AG04450 (cell line): ENCODE data around the gene COX4I2. TPM values are rescaled to one million over a fixed set of nuclear protein-coding genes. Genes with fewer than 3 reads are reported as not detected.

ENCODE experiments used
- CTCF ChIA-PET: fragments of 300-600, 350-600 bp; formaldehyde crosslinking; extraction: SDS; loops from one replicate; lab custom pipeline; 2022; ENCODE audit warnings: antibody characterized with exemption, inconsistent platforms; lab: Charles Lee
- POLR2A ChIA-PET: fragments of 350-600 bp; formaldehyde crosslinking; extraction: SDS; loops from one replicate; lab custom pipeline; 2021; ENCODE audit warnings: antibody characterized with exemption, inconsistent platforms; lab: Yijun Ruan, JAX
- DNase-seq: peaks from one replicate; pipeline ENCODE4 v3.0.0-alpha.2; 2011; ENCODE audit warnings: low read depth, low spot score
- H3K27ac ChIP-seq: one replicate; pipeline ENCODE4 v1.5.1; 2012; ENCODE audit warnings: low read depth, low read length, control low read depth
- H3K27me3 ChIP-seq: one replicate; pipeline ENCODE4 v1.6.0; 2012; ENCODE audit warnings: low read length; ENCODE audit not compliant: control insufficient read depth, insufficient read depth
- H3K4me3 ChIP-seq: 2 replicates; pipeline ENCODE4 v1.5.1; 2011; ENCODE audit warnings: mild to moderate bottlenecking, low read depth, low read length, control low read depth
- H3K9me3 ChIP-seq: 2 replicates; pipeline ENCODE4 v1.5.1; 2012; ENCODE audit warnings: low read length; ENCODE audit not compliant: control insufficient read depth, insufficient read depth
- CTCF ChIP-seq: IDR thresholded peaks from 2 replicates; pipeline ENCODE4 v1.5.1; 2011; ENCODE audit warnings: low read depth, low read length, control low read depth, inconsistent platforms
- polyA plus RNA-seq: library from polyadenylated mRNA; depleted of rRNA; stranded (reverse); fragments of >200 nt; gene quantifications from 2 replicates; pipeline ENCODE4 v1.2.3, GENCODE V29; 2011

COX4I2 gene
- polyA plus RNA-seq, 1 experiment = not detected

- Histone ChIP-seq H3K4me3 (no peak overlapping the region), H3K27ac (peak overlapping the region; percentile 47), H3K9me3 (no peaks in the 10 kb centered on the region), H3K27me3 (no peaks in the 10 kb centered on the region)
- no peak for DNase-seq
- no peak for TF ChIP-seq CTCF
- POLR2A ChIA-PET = interaction anchor here (0.6 to 1.8 kb wide), 3 partner anchors 21 to 48 kb away, joined by 5 to 8 read pairs (median 7); partner anchors contain the start of gene BCL2L1
- CTCF ChIA-PET = interaction anchor here (0.6 to 3.5 kb wide), 8 partner anchors 13 to 62 kb away, joined by 3 to 25 read pairs (median 8); no protein-coding TSS in a partner anchor
These were observed 37.4 kb downstream of the COX4I2 start for GRCh38 chr20:31674895-31675827.

- TF ChIP-seq CTCF = no peak
- Histone ChIP-seq H3K9me3 (no peaks in the 10 kb centered on the region), H3K27me3 (no peaks in the 10 kb centered on the region), H3K4me3 (no peak overlapping the region), H3K27ac (peak overlapping the region; percentile 47)
- CTCF ChIA-PET = interaction anchor here (1.0 to 3.0 kb wide), 5 partner anchors 15 to 63 kb away, joined by 3 to 13 read pairs (median 4); no protein-coding TSS in a partner anchor
- no peak for DNase-seq
- POLR2A ChIA-PET = interaction anchor here (0.6 to 1.8 kb wide), 3 partner anchors 22 to 47 kb away, joined by 5 to 8 read pairs (median 7); partner anchors contain the start of gene BCL2L1
These were observed 38.3 kb downstream of the COX4I2 start for GRCh38 chr20:31675828-31676608.

DNA sequence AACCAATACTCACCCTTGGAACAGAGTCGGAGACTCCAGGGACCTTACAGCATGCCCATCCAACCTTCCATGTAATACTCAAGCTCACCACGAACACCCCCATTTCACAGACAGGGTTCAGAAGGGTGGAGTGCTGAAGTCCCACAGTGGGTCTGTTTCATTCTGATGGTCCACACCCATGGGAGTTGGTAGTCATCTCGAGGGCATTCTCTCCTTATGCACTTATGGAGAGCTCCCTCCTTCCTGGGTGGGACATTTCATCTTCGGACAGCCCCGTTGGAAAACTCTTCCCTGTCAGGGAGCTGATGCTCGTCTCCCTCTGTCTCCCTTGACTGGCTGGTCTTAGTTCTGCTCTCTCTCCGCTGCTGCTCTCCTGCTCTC is 38.9 kb downstream of the COX4I2 start:
- Histone ChIP-seq H3K27ac (peak overlapping the region; percentile 1), H3K9me3 (no peaks in the 10 kb centered on the region), H3K27me3 (no peaks in the 10 kb centered on the region), H3K4me3 (no peak overlapping the region)
- CTCF ChIA-PET = interaction anchor here (1.0 to 3.0 kb wide), 4 partner anchors 15 to 47 kb away, joined by 3 to 13 read pairs (median 8); no protein-coding TSS in a partner anchor
- no peak for TF ChIP-seq CTCF
- no peak for DNase-seq
- POLR2A ChIA-PET = interaction anchor here (0.6 to 1.8 kb wide), 3 partner anchors 17 to 47 kb away, joined by 5 to 10 read pairs (median 7); partner anchors contain the start of gene BCL2L1

DNA sequence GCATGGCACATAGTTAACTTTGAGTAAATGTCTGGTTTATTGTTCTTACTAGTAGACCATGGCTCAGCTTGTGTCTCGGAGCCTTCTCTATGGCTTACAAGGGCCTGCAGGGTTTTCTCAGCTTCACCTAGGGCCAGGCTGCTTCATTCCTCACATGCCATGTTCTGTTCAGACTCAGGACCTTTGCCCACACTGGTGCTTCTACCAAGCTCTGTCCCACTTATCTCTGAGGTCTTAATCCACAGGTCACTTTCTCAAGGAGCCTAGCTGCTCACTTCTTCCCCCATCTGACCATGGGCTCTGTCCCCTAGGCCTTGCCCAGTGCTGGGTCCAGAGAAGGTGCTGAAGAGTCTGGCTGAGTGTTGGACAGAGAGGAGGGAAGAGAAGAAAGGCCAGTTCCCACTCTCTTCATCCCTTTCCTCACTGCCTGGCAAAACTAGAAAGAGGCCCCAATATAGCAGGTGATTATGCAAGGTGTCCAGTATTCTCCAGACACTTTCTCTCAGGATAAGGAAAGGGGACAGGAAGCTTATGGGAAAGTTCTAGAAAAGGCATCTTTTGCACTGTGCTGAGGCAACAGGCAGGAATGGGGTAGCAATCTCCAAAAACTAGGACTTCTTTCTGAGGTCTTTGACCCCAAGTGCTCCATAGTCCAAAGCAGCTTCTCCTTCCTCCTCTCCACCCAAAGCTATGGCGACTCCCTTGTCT is 40.0 kb downstream of the COX4I2 start:
- ChIA-PET POLR2A (interaction anchor here (0.5 kb wide), 1 partner anchor 105 kb away, joined by 3 read pairs; no protein-coding TSS in a partner anchor), CTCF (interaction anchor here (3.0 kb wide), 1 partner anchor 46 kb away, joined by 12 read pairs; no protein-coding TSS in a partner anchor)
- Histone ChIP-seq H3K9me3 (no peaks in the 10 kb centered on the region), H3K4me3 (no peak overlapping the region), H3K27ac (no peak overlapping the region), H3K27me3 (no peaks in the 10 kb centered on the region)
- TF ChIP-seq CTCF = no peak
- DNase-seq = no peak
